ENCODE measurements around the gene TNFRSF1A.

Gene TNFRSF1A

GRCh38 chr12:6341417-6342139, at the start of gene TNFRSF1A:
TSS of gene TNFRSF1A (minus strand) at chr12:6342076. CDS start at chr12:6341814, 262 bp downstream.
- DNase-seq: no peak

GRCh38 chr12:6391013-6391412, 49.1 kb upstream of the TNFRSF1A start:
- DNase-seq: no peak

- no peak for DNase-seq
Observed at GRCh38 chr12:6390084-6390799, 48.4 kb upstream of the TNFRSF1A start.

DNA sequence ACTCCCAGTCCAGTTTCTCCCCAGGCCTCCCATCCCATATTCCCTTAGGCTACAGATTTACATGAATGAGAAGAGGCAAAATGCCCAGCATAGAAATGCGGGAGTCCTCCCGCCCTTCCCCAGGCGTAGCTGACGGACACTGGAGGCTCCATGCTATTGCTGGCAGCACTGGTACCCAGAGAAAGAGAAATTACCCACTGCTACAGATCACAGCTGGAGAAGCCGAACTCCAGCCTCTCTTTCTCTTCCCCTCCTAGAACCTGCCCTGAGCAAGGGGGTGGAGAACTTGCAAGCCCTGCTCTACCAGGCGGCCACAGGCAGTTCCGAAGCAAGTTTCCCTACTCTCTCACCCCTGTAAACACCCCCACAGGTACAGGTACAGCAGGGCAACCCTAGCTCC, 45.7 kb upstream of the TNFRSF1A start:
- DNase-seq: no peak

DNA sequence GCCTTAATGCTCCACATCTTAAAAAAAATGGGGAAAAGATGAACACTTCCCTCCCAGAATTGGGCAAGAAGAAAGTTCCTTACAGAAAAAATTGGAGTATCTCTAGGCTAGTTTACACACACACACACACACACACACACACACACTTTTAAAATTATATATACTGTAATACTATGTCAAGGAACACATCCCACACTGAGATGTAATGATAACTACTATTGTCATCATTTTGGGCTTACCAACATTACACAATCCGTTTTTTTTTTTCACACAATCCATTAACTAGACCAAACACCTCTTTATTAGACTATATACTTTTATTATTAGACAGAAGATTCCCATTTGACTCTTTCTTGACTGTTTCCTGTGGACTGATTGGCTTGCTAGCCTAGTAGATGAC, 44.6 kb upstream of the TNFRSF1A start:
- no peak for DNase-seq

DNA sequence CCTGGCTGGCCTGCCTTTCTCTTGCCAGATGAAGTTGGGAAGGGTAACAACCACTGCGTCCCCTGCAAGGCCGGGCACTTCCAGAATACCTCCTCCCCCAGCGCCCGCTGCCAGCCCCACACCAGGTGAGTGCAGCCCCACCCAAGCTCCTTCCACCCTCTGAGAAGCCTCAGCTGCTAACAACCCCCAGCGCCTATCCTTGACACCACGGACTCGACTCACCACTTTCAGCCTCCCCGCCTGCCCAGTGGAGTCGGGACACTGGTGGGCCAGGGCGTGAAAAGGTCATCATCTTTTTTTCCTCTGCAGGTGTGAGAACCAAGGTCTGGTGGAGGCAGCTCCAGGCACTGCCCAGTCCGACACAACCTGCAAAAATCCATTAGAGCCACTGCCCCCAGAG, 44.2 kb upstream of the TNFRSF1A start:
- no peak for DNase-seq

DNA sequence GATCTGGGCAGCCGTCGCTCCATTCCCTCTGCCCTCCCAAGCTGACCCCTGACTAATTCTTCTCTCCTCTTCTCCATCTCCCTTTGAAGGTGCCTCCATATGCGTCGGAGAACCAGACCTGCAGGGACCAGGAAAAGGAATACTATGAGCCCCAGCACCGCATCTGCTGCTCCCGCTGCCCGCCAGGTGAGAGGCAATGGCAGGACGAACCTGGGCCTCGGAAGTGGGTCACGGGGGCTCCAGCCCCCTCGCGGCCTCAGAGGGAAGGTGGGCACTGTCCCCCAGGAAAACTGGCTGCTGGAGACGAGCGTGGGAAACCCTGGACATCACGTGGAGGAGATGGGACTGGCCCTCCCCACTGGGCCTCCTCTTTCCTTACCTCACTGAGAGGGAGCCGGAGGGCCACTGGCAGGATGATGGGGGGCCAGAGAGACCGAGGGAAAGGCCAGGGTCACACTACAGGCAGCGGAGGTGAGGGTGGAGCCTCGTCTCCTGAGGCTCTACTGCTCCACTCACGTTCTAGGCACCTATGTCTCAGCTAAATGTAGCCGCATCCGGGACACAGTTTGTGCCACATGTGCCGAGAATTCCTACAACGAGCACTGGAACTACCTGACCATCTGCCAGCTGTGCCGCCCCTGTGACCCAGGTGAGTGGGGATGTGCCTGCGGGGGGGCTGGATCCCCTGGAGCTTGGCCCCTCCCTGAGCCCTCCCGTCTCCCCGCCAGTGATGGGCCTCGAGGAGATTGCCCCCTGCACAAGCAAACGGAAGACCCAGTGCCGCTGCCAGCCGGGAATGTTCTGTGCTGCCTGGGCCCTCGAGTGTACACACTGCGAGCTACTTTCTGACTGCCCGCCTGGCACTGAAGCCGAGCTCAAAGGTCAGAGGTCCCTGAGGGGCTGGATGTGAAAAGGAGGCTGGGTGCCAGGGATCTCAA, 42.9 kb upstream of the TNFRSF1A start:
- no peak for DNase-seq

DNA sequence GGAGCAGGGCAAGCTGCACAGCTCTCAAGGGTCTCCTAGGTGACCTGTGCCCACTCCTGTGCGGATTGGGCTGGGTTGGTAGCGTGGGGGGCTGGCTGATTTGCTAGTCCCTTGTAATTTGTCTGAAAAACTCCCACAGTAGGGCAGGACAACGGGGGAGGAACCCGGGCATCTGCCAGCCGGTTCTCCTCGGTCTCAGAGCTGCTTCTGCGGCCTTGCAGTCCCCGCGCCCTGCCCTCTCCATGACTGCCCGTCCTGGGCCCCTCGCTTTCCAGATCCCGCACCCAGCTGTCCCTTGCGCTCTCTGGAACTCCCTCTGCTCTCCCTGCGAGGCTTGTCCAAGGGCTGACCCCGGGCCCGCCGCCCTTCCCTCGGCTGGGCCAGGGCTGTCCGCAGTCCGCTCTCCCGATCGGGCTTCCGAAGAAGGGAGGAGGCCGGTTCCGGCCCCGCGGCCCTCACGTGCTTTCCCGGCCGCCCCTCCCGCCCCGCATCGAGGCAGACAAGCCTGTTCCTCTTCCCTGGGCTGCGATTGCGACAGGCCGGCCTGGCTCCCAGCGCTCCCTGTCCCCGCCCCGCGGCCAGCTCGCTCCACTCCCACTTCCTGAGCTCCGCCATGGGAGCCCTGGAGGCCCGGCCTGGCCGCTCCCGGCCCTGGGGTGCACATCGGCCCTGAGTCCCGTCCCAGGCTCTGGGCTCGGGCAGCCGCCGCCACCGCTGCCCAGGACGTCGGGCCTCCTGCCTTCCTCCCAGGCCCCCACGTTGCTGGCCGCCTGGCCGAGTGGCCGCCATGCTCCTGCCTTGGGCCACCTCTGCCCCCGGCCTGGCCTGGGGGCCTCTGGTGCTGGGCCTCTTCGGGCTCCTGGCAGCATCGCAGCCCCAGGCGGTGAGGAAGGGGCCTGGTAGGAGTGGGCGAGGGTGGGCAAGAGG, 42.0 kb upstream of the TNFRSF1A start, which contains the start of gene LTBR:
TSS of gene LTBR (plus strand) at position 591 of the 927 bp plus-strand sequence. CDS start at position 788, 197 bp downstream.
- peak; percentile 62 for DNase-seq

DNA sequence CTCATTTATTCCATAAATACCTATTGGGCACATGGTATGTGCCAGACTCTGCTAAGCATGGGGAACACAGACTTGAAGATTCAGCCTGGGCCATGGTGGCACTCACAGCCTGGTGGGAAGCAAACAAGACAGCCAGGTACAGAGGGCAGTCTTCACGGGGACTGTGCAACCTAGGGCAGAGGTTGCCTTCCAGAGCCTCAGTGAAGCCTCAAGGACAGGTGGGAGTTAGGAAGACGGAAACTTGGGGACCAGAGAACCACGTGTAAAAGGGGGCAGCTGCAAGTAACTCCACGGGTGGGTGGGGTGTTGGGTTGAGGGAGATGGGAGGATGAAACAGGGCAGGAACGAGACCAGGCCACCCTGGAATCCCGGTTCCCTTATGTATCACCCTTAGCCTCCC, 41.1 kb upstream of the TNFRSF1A start:
- DNase-seq: no peak

- no peak for DNase-seq
Observed at GRCh38 chr12:6382371-6382770, 40.5 kb upstream of the TNFRSF1A start.

DNA sequence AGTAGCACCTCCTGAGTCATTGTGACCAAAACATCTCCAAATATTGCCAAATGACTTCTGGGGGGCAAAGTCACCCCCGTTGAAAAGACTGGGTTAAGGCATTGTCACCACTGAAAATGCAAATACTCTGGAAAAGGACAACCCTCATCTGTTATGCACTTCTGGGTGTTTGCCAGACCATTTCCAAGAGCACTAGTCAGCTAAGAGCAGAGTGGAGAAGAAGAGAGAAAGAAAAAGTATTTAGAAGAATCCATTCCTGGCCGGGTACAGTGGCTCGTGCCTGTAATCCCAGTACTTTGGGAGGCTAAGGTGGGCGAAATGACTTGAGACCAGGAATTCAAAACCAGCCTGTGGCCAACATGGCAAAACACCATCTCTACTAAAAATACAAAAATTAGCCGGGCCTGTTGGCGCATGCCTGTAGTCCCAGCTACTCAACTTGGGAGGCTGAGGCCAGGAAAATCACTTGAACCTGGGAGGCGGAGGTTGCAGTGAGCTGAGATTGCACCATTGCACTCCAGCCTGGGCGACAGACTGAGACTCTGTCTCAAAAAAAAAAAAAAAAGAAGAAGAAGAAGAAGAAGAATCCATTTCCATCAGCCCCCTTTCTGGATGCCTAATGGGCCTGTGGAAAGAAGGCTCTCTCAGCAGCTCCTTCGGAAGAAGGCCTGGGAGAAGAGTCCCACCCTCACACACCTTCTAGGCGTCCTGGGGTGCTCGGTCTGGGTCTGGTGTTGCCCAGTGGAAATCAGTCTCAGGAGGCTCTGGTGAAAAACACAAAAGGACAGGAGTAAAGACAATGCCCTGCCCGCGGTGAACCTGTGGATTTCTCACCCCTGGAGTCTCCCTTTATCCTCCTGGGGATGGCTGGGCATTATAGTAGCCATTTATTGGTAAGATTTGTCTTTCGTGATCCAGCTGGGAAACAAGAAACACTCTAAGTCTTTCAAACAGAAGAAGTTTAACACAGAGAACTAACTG, 38.6 kb upstream of the TNFRSF1A start:
- DNase-seq: no peak

DNA sequence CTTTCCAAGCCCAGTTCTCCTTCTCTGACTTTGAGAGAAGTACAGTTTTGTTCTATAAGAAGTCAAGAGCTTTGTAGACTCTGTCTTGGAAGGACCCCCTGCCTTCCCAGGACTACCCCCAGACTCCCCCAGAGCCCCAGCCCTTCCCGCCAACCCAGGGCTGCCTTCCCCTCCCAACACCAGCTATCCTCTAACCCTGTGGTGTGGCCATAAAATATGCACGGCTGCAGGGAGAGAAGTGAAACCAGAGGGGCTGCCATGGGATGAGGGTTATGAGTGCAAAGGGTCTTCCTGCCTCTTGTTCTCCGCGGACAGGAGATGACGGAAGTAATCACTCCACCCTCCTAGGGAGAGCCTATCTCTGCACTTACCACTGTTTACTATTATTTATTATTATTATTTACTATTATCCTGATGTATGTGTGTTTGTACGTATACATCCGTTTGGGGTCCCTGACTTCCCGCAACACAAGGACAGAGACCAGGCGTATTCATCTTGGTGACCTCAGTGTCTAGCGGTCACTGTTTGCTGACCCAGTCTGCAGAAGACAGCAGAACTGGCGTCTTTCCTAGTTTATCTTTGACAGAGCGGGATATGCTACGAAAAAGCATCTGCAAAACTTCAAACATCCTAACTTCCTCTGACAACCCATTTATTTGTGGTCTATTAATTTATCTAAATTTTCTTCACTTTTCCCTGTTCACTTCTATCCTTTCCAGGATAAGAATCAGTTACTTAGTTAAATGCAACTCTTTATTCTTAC, 37.0 kb upstream of the TNFRSF1A start:
- DNase-seq: no peak

GRCh38 chr12:6377667-6377994, 35.8 kb upstream of the TNFRSF1A start:
- DNase-seq: no peak

GRCh38 chr12:6376870-6377666, 35.2 kb upstream of the TNFRSF1A start:
- no peak for DNase-seq

- no peak for DNase-seq
Observed at GRCh38 chr12:6376079-6376869, 34.4 kb upstream of the TNFRSF1A start.

GRCh38 chr12:6375269-6376078, 33.6 kb upstream of the TNFRSF1A start, which contains the start of gene SCNN1A:
TSS of gene SCNN1A (minus strand) at chr12:6375563. CDS start at chr12:6374783, 780 bp downstream.
- no peak for DNase-seq

- no peak for DNase-seq
Observed at GRCh38 chr12:6374786-6375160, 32.9 kb upstream of the TNFRSF1A start.

Data from activated CD8-positive, alpha-beta memory T cell treated with anti-CD3 and anti-CD28 coated beads, Interleukin-2, amount 50 U/mL, for 48 hours (primary cell).